ENCODE measurements around the gene CST7. TPM values are rescaled to one million over a fixed set of nuclear protein-coding genes. Genes with fewer than 3 reads are reported as not detected.

The CST7 gene
- total and polyA plus RNA-seq, 3 donors from 2014 or later, result 0.56 to 4.1 TPM; not detected in 1

- DNase-seq, result no peak
These were observed 13.9 kb upstream of the CST7 start for GRCh38 chr20:24935140-24935539.

GRCh38 chr20:24935766-24936525 is 13.1 kb upstream of the CST7 start:
- no peaks in the 10 kb centered on the region for H3K9me3 ChIP-seq
- 90% methylated on average over 2 to 4 of the region's 4 CpGs for WGBS, 2 donors
- no peak for DNase-seq
- H3K27ac ChIP-seq, result no peak overlapping the region
- peaks cover 9% of the 10 kb centered on the region for H3K4me1 ChIP-seq
- TF ChIP-seq CTCF (IDR thresholded peaks at IDR 0.05), result no peak
- no peak for TF ChIP-seq POLR2A (IDR thresholded peaks at IDR 0.05)
- H3K36me3 ChIP-seq (ENCODE audit: low read depth, missing control alignments), result no peaks in the 10 kb centered on the region
- no peaks in the 10 kb centered on the region for H3K27me3 ChIP-seq
- intact Hi-C loops (cut with DNase I; ENCODE audit: low total_unique reads), result no loop called here
- H3K4me3 ChIP-seq, result no peak overlapping the region

More at GRCh38 chr20:24935140-24935539, 13.9 kb upstream of the CST7 start:
- Histone ChIP-seq H3K36me3 (ENCODE audit: low read depth, missing control alignments) (no peaks in the 10 kb centered on the region), H3K27me3 (no peaks in the 10 kb centered on the region), H3K4me3 (no peak overlapping the region), H3K9me3 (no peaks in the 10 kb centered on the region), H3K4me1 (peaks cover 9% of the 10 kb centered on the region), H3K27ac (no peak overlapping the region)
- intact Hi-C loops (cut with DNase I; ENCODE audit: low total_unique reads), result no loop called here
- no peak for TF ChIP-seq POLR2A (IDR thresholded peaks at IDR 0.05)
- no peak for TF ChIP-seq CTCF (IDR thresholded peaks at IDR 0.05)
- 56 to 76% methylated on average over 3 of the region's 3 CpGs for WGBS, 2 donors

GRCh38 chr20:24936526-24937407 is 12.3 kb upstream of the CST7 start:
- Histone ChIP-seq H3K4me3 (no peak overlapping the region), H3K36me3 (ENCODE audit: low read depth, missing control alignments) (no peaks in the 10 kb centered on the region), H3K27ac (no peak overlapping the region), H3K9me3 (no peaks in the 10 kb centered on the region), H3K27me3 (no peaks in the 10 kb centered on the region), H3K4me1 (peaks cover 6% of the 10 kb centered on the region)
- intact Hi-C loops (cut with DNase I; ENCODE audit: low total_unique reads), result no loop called here
- TF ChIP-seq CTCF (IDR thresholded peaks at IDR 0.05) (no peak), POLR2A (IDR thresholded peaks at IDR 0.05) (no peak)
- DNase-seq, result no peak
- WGBS, 2 donors, result 72 to 78% methylated on average over 6 of the region's 7 CpGs

- intact Hi-C loops (cut with DNase I; ENCODE audit: low total_unique reads), result no loop called here
- TF ChIP-seq POLR2A (IDR thresholded peaks at IDR 0.05), result no peak
- no peak for TF ChIP-seq CTCF (IDR thresholded peaks at IDR 0.05)
- H3K27ac ChIP-seq, result no peak overlapping the region
- 0 to 78% methylated on average over 1 of the region's 1 CpG for WGBS, 2 donors
- no peak overlapping the region for H3K4me3 ChIP-seq
- peaks cover 1% of the 10 kb centered on the region for H3K4me1 ChIP-seq
- DNase-seq, result no peak
- H3K36me3 ChIP-seq (ENCODE audit: low read depth, missing control alignments), result no peaks in the 10 kb centered on the region
- no peaks in the 10 kb centered on the region for H3K9me3 ChIP-seq
- no peaks in the 10 kb centered on the region for H3K27me3 ChIP-seq
These were observed 11.5 kb upstream of the CST7 start for GRCh38 chr20:24937579-24937978.

Measured in testis (tissue), 3 donors.